Measurements from ENCODE around the gene TREH. TPM values are rescaled to one million over a fixed set of nuclear protein-coding genes. Genes with fewer than 3 reads are reported as not detected.

The TREH gene
- total RNA-seq, 1 experiment from 2014 or later: not detected

DNA sequence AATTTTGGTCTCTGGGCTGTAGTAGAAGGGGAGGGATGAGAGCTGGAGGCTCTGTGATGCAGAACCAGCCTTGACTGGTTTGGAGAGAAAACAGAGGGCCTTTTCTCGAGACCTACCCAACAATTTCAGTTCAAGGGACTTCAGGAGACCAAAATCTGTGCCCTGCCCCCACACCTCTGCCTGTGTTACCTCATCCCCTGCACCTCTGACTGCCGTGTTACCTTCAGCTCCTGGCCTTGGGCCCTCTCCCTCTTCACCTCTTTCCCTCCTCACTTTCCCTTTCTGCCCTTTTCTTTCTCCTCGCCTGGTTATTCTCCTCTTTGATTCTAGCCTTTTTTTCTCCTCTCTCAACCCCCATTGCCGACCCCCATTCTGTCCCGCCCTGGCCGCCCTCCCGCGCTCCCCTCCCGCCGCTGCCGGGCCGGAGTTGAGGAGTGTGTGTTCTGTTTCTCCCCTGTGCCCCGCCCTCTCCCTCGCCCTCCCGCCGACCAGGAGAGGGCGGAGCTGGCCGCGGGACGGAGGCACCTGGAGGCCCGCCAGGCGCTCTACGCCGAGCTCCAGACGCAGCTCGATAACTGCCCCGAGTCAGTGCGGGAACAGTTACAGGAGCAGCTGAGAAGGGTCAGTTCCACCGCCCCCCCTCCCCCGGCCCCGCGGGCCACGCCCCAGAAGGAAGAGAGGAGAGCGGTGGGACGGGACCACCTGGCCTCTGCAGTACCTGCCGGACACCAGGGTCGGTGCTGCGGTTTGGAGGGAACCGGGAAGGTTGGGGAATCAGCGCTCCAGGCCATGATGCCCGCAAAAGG is 44.8 kb downstream of the TREH start:
- H2BK120ac ChIP-seq (ENCODE audit: low read depth, low read length, poor library complexity, severe bottlenecking): no peak overlapping the region
- TF ChIP-seq CTCF (conservative IDR thresholded peaks at IDR 0.05): peak; percentile 51
- no peaks in the 10 kb centered on the region for H3K9me3 ChIP-seq (ENCODE audit: control insufficient read depth, low read depth, low read length)
- no peak overlapping the region for H3T11ph ChIP-seq (ENCODE audit: low read length)
- no peaks in the 10 kb centered on the region for H4K20me1 ChIP-seq (ENCODE audit: control insufficient read depth, insufficient read depth, insufficient read length)
- H2AFZ ChIP-seq (ENCODE audit: low read length): no peak overlapping the region
- Mint-ChIP-seq H3K4me3 (peak overlapping the region; percentile 67 to 79), H3K27me3 (ENCODE audit: low read depth) (no peaks in the 10 kb centered on the region), H3K36me3 (ENCODE audit: insufficient read depth in 1 of 3, low read depth in 3 of 3) (peaks cover 34 to 54% (median 52%) of the 10 kb centered on the region in 3 experiments), H3K27ac (peak overlapping the region; percentile 94 to 99 (median 98); a peak in 6 of 7 replicates), H3K4me1 (peaks cover 24 to 37% of the 10 kb centered on the region in 2 experiments), H3K9me3 (no peaks in the 10 kb centered on the region)
- H3K79me2 ChIP-seq (ENCODE audit: insufficient read depth, low read length): no peaks in the 10 kb centered on the region
- H4K91ac ChIP-seq (ENCODE audit: insufficient read length, low read depth, low read length): no peak overlapping the region
- peaks cover 3% of the 10 kb centered on the region for H3K23me2 ChIP-seq (ENCODE audit: insufficient read length, low read depth, low read length, poor library complexity, severe bottlenecking)
- peak overlapping the region; percentile 49 for H3K18ac ChIP-seq (ENCODE audit: insufficient read length, low read depth, low read length)
- H3K56ac ChIP-seq (ENCODE audit: insufficient read length, low read depth, low read length): no peak overlapping the region
- H2BK15ac ChIP-seq (ENCODE audit: low read depth, low read length): no peak overlapping the region
- H3K4me2 ChIP-seq (ENCODE audit: insufficient read depth, insufficient read length, low read length): peak overlapping the region; percentile 59
- H3K79me1 ChIP-seq (ENCODE audit: insufficient read depth, low read depth, low read length, poor library complexity, severe bottlenecking): no peaks in the 10 kb centered on the region
- peak overlapping the region; percentile 53 for H3K9ac ChIP-seq (ENCODE audit: extremely low read depth, insufficient read length, low read length)
- peak overlapping the region; percentile 32 for H3K27ac ChIP-seq (ENCODE audit: insufficient read length, low read depth, low read length)
- no peak overlapping the region for H4K5ac ChIP-seq (ENCODE audit: insufficient read length, low read depth, low read length)
- H4K8ac ChIP-seq (replicated peaks; ENCODE audit: insufficient read length, low read depth, low read length): no peak overlapping the region
- H3K14ac ChIP-seq (ENCODE audit: insufficient read depth, low read length): peak overlapping the region; percentile 85; the same call in 1 of the 2 replicates
- DNase-seq: peak; percentile 95
- H2BK5ac ChIP-seq (ENCODE audit: insufficient read length, low read length): no peak overlapping the region
- H2AK5ac ChIP-seq (ENCODE audit: insufficient read length, low read length): no peak overlapping the region
- peaks cover 12% of the 10 kb centered on the region; the same call in 1 of the 2 replicates for H3K4me1 ChIP-seq (ENCODE audit: insufficient read depth, low read length)
- no peak overlapping the region for H3K4ac ChIP-seq (ENCODE audit: low read depth, low read length)
- H3K23ac ChIP-seq (ENCODE audit: insufficient read length, low read depth, low read length): no peak overlapping the region
- no peak overlapping the region for H2BK12ac ChIP-seq (ENCODE audit: insufficient read length, low read depth, low read length)
- H3K27me3 ChIP-seq (ENCODE audit: insufficient read depth, low read length): no peaks in the 10 kb centered on the region
- no CpG with 5 or more reads among the region's 41 CpGs for WGBS (ENCODE audit: extremely low coverage, insufficient read length, low lambda C conversion rate)
- H2BK20ac ChIP-seq (ENCODE audit: low read depth, low read length, poor library complexity, severe bottlenecking): no peak overlapping the region

Data from H9 (cell line).